COR-L47 (cell line): ENCODE measurements around the gene AVEN.
A peak's percentile ranks its signal among the peaks of the same experiment; 100 is the strongest.

ENCODE experiments used
- DNase-seq: peaks from one replicate; lab custom pipeline; 2025; lab: John Stamatoyannopoulos, UW

AVEN gene

GRCh38 chr15:33915571-33916407, 123.2 kb downstream of the AVEN start:
- no peak for DNase-seq

DNA sequence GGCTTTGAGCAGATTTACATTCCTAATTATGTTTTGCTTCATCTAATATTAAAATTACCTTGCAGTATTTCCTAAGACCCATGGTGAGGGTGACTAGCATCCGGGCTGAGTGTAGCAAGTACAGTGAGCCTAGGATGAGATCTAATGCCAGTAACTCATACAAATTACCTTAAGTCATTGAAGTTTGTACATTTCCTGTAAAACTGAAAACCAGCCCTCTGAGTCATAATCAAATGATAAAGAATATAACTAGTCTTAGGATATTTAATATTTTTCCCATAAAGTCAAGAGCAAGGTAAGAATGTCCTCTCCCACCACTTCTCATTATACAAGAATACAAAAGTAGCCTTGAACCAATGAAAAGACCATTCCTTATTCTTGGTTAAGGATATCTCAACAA, 125.5 kb downstream of the AVEN start:
- no peak for DNase-seq

GRCh38 chr15:33912326-33912725, 126.7 kb downstream of the AVEN start:
- no peak for DNase-seq

DNA sequence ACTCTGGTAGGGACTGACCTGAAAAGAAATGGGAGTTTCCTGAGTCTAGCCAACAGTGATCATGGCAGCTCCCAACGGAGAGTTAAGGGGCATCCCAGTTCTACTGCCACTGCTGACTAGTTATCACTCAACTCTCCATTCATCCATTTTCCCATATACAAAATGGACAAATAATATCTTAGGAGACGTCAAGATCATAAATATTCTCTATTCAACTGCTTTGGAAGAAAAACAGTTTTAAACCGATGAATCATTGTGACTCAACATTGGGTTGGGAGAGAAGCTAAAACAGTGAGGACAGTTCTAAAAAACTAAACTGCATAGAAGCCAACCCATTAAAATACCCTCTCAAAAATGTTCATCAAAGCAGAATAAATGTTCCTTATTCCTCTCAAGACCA, 128.3 kb downstream of the AVEN start:
- DNase-seq = no peak

DNA sequence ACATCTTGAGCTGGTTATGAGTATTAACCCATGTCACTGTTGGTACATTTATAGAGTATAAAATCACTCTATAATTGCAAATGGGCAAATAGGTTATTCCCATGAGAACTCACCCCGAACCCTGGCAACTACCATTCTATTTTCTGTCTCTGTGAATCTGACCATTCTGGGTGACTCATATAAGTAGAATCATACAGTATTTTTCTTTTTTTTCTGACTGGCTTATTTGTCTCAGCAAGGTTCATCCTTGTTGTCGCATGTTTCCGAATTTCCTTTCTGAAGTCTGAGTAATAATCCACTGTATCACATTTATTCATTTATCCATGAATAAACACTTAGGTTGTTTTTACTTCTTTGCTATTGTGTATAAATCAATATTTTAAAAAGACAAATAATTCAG, 130.6 kb downstream of the AVEN start:
- no peak for DNase-seq

DNA sequence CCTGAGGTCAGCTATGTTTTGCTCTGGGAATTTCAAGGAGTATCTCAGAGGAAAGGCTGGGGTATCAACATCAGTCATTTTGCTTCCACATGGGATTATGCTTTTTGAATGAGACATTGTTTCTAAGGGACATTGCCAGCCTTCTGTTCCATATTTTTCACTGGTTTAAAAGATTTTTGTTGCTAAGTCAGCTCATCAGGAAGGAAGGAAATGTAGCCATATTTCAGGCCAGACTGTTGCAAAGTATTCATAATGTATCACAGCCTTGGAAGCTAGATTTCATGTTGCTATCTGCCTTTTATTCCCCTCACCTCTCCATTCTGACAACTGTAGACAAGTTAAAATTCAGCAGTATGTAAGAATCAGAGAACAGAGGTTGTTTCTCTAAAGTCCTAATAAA, 131.7 kb downstream of the AVEN start:
- DNase-seq = no peak

DNA sequence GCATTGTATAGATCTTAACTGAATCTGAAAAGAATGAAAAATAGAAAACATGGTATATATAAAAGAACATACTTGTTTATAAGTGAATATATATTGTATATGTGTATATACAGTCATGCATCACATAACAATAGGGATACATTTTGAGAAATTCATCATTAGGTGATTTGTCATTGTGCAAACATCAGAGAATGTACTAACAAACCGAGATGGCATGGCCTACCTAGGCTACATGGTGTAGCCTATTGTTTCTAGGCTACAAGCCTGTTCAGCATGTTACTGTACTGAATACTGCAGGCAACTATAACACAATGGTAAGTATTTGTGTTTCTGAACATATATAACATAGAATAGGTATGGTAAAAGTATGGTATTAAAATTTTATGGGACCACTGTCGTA, 135.3 kb downstream of the AVEN start:
- DNase-seq = no peak

DNA sequence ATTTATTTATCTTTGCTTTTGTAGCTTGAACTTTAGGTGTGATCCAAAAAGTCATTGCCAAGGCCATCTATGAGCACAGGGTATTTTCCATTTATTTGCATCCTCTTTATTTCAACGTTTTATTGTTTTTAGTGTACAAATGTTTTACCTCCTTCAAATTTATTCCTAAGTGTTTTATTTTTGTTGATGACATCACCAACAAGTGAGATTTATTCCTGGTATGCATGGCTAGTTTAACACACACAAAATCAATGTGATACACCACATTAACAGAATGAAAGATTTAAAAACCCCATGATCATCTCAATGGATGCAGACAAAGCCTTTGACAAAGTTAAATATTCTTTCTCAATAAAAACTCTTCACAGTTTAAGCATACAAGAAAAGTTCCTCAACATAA, 137.0 kb downstream of the AVEN start:
- no peak for DNase-seq

GRCh38 chr15:33894193-33894592, 144.8 kb downstream of the AVEN start:
- DNase-seq = no peak

DNA sequence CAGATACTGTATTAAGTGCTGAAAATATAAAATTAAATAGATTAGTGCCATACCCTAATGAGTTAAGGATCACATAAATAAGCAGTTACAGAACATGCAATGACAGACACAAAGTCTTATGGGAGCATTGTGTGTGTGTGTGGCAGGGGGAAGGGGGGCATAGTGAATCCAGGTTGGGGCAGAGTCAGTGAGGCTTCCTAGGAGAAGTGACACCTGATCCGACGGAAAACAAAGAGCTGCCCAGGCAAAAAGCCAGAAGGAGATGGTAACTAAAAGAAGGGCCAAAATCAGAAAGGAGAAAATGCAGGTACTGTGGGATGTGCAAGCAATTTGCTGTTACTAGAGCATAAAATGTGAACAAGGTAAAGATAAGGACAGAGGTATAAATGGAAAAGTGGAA, 150.8 kb downstream of the AVEN start:
- DNase-seq = peak; percentile 86

DNA sequence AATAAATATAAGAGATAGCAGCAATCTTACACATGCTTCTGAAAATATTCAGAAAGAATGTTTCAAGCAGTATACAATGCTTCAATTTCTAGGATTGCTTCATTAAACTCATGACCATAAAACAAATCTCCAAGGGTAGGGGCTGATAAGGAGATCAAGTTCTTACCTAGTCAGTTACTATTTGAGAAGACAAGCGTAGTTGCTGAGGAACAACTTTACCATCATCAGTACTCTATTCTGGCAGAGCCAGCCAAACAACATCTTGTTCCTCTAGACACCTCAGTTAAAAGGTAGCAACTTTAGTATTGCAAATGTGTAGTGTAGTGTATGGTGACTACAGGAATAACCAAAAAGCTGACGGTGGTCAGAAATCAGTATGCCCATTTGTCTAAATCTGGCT, 156.1 kb downstream of the AVEN start:
- DNase-seq = no peak

GRCh38 chr15:33874156-33874555, 164.8 kb downstream of the AVEN start:
- DNase-seq = no peak

GRCh38 chr15:33872416-33873106, 166.4 kb downstream of the AVEN start:
- DNase-seq = no peak

DNA sequence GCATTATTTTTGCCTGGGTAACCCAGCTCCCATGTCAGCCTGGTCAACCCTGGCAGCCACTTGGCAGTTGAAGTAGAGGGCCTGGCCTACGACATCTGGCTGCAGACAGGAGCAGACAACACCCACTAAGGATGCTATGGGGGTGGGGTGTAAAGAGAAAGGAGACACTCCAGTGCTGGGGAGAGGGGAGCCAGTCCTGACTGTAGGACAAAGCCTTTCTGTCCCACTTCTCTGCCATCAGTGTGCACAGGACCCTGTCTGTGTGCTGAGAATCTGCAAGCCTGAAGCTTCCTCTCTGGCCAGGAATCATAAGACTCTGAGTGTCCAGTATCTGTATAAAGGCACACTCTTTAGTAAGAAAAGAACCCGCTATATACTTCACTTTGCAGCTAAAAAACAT, 167.0 kb downstream of the AVEN start:
- no peak for DNase-seq

DNA sequence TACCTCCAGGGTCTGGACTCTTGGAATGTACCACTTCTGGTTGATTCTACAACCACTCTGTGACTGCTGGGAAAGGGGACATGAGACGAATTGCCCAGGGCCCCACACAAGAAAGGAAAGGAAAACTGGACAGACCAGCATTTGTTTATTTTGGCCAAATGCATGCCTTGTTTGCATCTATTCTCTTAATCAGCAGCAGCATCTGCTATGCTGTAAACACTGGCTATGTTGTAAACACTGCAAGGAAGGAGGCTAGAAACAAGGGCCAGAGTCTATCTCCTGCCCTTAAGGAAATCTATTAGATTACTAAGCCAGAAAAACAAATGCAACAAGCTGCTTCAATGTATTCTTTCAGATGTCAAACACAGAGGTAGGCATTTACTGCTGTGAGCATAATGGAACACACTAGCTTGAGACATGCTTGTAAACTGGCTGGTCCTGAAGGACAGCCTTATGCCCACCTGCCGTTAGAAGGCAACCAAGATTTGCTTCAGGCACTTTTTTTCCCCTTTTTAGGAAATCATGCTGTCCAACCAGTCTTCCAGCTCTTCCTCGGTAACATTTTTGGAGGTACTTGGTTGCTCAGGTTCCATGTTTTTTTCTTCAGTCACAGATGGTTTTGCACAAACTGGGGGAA, 172.8 kb downstream of the AVEN start:
- no peak for DNase-seq

DNA sequence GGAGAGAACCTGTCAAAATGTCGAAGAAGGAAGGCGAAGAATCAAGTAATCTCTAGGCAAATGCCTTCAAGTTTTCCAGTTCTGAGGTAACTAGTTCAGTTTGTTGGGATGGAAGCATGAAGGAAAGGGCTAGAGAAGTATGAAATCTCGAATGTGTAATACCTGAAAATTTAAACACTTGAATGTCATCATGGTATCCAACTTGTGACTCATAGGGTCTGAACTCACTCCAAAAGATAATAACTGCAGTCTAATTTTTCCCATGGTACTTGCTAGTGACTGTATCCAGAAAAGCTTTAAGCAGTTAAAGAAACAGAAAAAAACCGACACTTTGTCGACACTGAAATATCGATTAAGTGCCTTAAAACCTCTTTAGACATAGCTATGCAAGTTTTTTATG, 173.6 kb downstream of the AVEN start:
- no peak for DNase-seq

DNA sequence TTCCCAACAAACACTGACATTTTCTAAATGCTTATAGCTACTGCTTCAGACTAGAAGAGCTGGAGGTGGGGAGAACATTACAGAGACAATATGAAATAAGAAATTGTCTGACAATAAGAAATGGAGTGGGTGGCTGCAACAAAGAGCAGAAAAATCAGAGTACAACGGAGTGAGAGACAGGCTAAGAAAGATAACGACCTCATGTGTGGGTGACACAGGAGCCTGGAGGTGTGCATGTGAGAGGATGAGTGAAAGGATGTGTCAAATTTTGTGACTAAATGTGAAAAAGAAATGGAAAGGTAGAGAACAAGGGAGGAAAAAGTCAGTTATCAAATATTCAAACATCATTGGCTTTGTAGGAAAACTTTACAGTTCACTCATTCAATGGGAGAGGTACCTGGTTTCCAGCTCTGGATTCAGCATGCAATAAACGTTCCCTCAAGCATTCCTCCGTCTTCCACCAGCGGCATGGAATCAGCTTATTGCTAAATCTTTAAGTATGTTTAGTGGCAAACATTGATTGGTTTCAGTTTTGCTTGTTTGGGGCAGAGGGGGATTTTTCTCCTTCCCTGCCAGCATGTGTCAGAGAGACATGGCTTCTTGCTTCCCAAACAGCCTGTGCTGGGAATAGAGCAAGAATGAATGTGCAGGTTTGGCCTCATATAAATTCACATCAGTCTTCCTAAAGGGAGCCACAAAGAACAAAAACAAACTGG, 174.5 kb downstream of the AVEN start:
- no peak for DNase-seq

DNA sequence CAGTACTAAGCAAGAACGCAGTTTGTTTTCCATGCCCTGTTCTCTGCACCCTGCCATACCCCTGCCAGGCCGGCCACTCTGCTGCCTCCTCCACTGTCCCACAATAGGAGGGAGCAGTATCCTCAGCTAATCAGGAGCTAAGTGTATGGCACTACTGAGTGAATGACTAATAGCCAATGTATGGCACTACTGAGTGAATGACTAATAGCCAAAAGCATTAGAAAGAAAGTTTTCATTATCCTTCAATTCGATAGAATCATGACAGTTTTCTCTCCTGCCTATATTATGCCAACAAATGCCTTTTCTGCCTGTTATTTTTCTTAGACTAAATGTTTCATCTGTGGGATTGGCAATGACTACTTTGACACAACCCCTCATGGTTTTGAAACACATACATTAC, 178.2 kb downstream of the AVEN start:
- no peak for DNase-seq

DNA sequence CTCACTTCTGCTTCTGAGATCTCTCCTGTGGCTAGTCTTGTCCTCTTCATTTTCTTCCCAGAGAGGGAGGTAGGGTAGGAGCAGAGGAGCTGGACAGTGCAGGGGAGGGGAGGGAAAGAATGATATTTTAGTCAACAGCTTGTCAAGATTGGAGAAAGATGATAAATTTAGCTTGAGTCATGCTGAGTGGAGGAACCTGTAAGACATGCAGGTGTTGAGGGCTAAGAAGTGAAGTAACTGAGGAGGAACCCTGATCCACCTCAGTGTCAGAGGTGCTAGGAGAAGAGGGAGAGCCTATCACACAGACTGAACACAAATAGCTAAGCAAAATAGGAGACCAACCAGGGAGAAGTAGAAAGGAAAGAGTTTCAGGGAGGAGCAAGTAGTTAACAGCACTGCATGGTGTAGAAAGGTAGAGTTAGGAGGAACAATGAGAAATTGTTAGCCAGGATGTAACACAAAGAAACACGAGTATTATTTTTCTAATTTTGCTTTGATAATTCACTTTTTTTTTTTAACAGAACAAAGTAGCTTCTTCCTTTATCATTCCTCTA, 178.9 kb downstream of the AVEN start:
- no peak for DNase-seq

DNA sequence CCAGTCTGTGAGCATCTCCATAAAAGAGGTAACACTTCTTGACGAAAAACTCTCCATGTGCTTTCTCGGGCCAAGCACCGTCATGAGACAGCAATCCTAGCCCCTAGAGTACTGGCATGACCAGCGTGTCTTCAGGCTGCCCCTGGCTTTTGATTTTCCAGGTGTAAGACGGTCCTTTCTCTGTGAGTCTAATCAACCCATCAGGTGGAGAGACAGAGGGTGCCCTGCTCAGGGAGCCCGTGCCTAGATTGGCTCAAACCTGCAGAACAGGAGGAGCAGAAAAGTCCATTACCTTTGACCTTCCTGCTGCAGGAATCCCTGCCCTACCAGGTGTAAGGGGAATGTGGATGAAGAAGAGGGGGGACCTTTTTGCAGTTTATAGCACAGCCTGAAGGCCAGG, 180.2 kb downstream of the AVEN start:
- DNase-seq = no peak

DNA sequence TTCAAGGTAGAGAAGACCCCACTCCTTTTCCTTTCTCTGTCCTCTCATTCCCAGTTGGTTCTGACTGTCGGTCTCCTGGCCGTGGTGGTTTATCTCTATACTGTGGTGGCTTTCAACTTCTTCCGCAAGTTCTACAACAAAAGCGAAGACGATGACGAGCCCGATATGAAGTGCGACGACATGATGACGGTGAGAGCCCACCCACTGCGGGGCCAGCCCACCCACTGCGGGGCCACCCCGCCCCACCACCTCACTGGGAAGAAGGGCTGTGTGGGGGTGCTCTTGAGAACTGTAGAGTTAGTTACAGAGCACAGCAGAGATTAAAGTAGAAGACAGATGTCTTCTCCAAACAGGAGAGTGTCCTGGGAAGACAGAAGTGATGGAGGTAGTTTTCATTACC, 181.3 kb downstream of the AVEN start:
- DNase-seq = no peak

DNA sequence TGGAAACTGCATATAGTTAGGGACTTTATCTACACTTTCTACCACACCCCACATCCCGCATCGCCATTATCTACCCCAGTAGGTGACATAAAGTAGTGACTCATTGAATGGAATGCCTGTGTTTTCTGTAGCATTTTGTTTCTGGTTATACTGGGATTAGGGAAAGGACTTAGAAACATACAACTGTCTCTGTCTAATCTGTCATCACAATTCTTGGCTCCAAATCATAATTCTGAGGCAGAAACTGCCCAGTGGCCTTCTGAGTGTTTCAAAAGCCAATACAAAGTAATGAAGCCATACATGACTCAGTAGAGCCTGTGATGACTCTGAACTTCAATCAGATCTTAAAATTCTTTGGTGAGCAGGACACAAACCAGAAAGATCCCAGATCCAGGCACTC, 186.4 kb downstream of the AVEN start:
- no peak for DNase-seq
